Spleen (tissue), 7 donors: ENCODE measurements around the gene TMEM145.

Source experiments
- POLR2A ChIP-seq, 3 donors: fragments of 450-650 bp; IDR thresholded peaks; one replicate each; pipeline ENCODE4 v1.5.1; 2017; ENCODE audit warnings: antibody characterized with exemption in 3 of 3, mild to moderate bottlenecking in 1 of 3
- TF ChIP-seq, protein P1 (sequence below), 11 experiments: fragments of 200-600 bp in 7 of 11; fragments of 450-650 bp in 4 of 11; sonication (generic) in 4 of 11; IDR thresholded peaks in 8 of 11; conservative IDR thresholded peaks in 3 of 11; 1 replicate in 7 of 11; 2 replicates in 4 of 11; pipeline versions ENCODE4 v1.4.0 to v1.8.0; 2016 to 2021; ENCODE audit warnings: antibody characterized with exemption in 11 of 11, inconsistent platforms in 4 of 11, mild to moderate bottlenecking in 1 of 11
- donor health status: DM: no; HTN: no; CAD: no; lungs with moderate emphysema.
- donor health status: DM: no; HTN: no; CAD: no.
- donor health status: DM: no; HTN: no; CAD: no.

- TF ChIP-seq, protein P1, sequence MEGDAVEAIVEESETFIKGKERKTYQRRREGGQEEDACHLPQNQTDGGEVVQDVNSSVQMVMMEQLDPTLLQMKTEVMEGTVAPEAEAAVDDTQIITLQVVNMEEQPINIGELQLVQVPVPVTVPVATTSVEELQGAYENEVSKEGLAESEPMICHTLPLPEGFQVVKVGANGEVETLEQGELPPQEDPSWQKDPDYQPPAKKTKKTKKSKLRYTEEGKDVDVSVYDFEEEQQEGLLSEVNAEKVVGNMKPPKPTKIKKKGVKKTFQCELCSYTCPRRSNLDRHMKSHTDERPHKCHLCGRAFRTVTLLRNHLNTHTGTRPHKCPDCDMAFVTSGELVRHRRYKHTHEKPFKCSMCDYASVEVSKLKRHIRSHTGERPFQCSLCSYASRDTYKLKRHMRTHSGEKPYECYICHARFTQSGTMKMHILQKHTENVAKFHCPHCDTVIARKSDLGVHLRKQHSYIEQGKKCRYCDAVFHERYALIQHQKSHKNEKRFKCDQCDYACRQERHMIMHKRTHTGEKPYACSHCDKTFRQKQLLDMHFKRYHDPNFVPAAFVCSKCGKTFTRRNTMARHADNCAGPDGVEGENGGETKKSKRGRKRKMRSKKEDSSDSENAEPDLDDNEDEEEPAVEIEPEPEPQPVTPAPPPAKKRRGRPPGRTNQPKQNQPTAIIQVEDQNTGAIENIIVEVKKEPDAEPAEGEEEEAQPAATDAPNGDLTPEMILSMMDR (IDR thresholded peaks at IDR 0.05 in 8 of 11, conservative IDR thresholded peaks at IDR 0.05 in 3 of 11) = no peak
- TF ChIP-seq POLR2A (IDR thresholded peaks at IDR 0.05) = no peak
Measured at GRCh38 chr19:42315024-42315423, 1.9 kb downstream of the TMEM145 start.
